IPS DF 19.7 (cell line): Measurements from ENCODE around the gene C8A.

Experiments used
- DNase-seq: peaks from one replicate; pipeline ENCODE4 v3.0.0-alpha.2; 2013; ENCODE audit warnings: low read depth, low spot score

The C8A gene

GRCh38 chr1:56966698-56966999 lies 112.1 kb downstream of the C8A start:
- no peak for DNase-seq

- no peak for DNase-seq
Measured at GRCh38 chr1:56967355-56967754, 112.8 kb downstream of the C8A start.
